Vagina (tissue), 2 donors: ENCODE data around the gene ZNF439. TPM values are rescaled to one million over a fixed set of nuclear protein-coding genes. Genes with fewer than 3 reads are reported as not detected.
"Not testable (repeated sequence)": the region's sequence is repeated elsewhere in the genome, so short reads cannot be mapped to it uniquely, and the experiment has no call there.

ENCODE experiments used
- DNase-seq, 2 donors: peaks; one replicate each; pipeline ENCODE4 v3.0.0-alpha.2; 2017; ENCODE audit errors: extremely low spot score in 2 of 2
- H3K27ac ChIP-seq: fragments of 200-600 bp; sonication (generic); one replicate; pipeline ENCODE4 v1.5.1; 2019
- H3K27me3 ChIP-seq: fragments of 200-600 bp; sonication (generic); one replicate; pipeline ENCODE4 v1.5.1; 2019
- H3K36me3 ChIP-seq, 2 donors: fragments of 200-600 bp; sonication (generic); one replicate each; pipeline ENCODE4 v1.5.1; 2017 to 2019
- H3K4me1 ChIP-seq: fragments of 200-600 bp; sonication (generic); one replicate; pipeline ENCODE4 v1.5.1; 2019
- H3K4me3 ChIP-seq, 2 donors: fragments of 200-600 bp; sonication (generic); 1 replicate in 1 of 2; 2 replicates in 1 of 2; pipeline ENCODE4 v1.5.1; 2016 to 2019
- H3K9me3 ChIP-seq: fragments of 200-600 bp; sonication (generic); one replicate; pipeline ENCODE4 v1.5.1; 2019
- POLR2A ChIP-seq, 2 donors: fragments of 450-650 bp; IDR thresholded peaks; one replicate each; pipeline ENCODE4 v1.6.1; 2017; ENCODE audit warnings: antibody characterized with exemption in 2 of 2, mild to moderate bottlenecking in 2 of 2, moderate library complexity in 2 of 2
- POLR2AphosphoS5 ChIP-seq, 2 donors: sonication (generic); formaldehyde crosslinking; IDR thresholded peaks; one replicate each; pipeline ENCODE4 v1.9.0; 2017; ENCODE audit warnings: antibody characterized with exemption in 2 of 2, mild to moderate bottlenecking in 2 of 2, low read depth in 1 of 2; ENCODE audit not compliant: insufficient read depth in 1 of 2
- intact Hi-C: fragments of 100-400 bp; cut with DNase I; formaldehyde crosslinking; loops from one replicate; pipeline ENCODE4 v1.15.1; 2023
- total RNA-seq: library from RNA; depleted of rRNA; stranded (reverse); fragments of >200 nt; gene quantifications from one replicate; pipeline ENCODE4 v1.2.3, GENCODE V29; 2016
- TF ChIP-seq, protein P1 (sequence below), 3 experiments: fragments of 450-650 bp in 2 of 3; fragments of 200-600 bp in 1 of 3; sonication (generic) in 1 of 3; IDR thresholded peaks; one replicate each; pipeline ENCODE4 v1.5.1; 2017 to 2019; ENCODE audit warnings: antibody characterized with exemption in 3 of 3, mild to moderate bottlenecking in 2 of 3, moderate library complexity in 2 of 3

ZNF439 gene
- total RNA-seq, 1 donor from 2014 or later = 5.9 TPM

DNA sequence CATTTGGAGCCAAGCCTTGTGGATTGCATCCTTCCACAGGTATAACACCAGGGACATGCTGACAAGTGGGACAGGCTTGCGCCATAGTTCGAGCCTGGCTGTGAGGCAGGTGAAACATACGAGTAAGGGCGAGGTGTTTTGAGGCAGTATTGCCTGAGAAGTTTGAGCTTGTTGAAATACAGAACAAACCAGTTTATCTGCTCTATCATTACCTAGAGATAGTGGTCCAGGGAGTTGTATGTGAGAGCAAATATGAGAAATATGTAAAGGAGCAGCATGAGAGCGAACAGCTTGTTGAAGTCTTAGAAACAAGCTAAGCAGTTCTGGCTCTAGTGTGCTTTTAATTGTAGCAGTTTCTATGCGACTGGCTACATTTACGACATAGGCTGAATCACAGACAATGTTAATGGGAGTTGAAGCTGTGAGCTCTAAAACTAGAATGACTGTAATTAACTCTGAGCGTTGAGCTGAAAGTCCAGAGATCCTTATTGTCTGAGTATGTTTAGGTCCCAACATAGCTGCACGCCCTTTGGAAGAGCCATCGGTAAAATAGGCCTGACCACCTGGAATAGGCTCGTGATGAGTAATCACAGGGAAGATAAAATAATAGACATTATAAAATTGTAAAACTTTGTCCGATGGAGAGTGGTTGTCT lies 8.2 kb downstream of the ZNF439 start:
- no peaks in the 10 kb centered on the region for H3K36me3 ChIP-seq
- TF ChIP-seq POLR2A (IDR thresholded peaks at IDR 0.05) (no peak), POLR2AphosphoS5 (IDR thresholded peaks at IDR 0.05; ENCODE audit: insufficient read depth in 1 of 2, low read depth in 1 of 2) (no peak)
- TF ChIP-seq, protein P1, sequence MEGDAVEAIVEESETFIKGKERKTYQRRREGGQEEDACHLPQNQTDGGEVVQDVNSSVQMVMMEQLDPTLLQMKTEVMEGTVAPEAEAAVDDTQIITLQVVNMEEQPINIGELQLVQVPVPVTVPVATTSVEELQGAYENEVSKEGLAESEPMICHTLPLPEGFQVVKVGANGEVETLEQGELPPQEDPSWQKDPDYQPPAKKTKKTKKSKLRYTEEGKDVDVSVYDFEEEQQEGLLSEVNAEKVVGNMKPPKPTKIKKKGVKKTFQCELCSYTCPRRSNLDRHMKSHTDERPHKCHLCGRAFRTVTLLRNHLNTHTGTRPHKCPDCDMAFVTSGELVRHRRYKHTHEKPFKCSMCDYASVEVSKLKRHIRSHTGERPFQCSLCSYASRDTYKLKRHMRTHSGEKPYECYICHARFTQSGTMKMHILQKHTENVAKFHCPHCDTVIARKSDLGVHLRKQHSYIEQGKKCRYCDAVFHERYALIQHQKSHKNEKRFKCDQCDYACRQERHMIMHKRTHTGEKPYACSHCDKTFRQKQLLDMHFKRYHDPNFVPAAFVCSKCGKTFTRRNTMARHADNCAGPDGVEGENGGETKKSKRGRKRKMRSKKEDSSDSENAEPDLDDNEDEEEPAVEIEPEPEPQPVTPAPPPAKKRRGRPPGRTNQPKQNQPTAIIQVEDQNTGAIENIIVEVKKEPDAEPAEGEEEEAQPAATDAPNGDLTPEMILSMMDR (IDR thresholded peaks at IDR 0.05) = no peak
- intact Hi-C loops = no loop called here
- DNase-seq = no peak
- peaks cover 8% of the 10 kb centered on the region for H3K9me3 ChIP-seq
- H3K4me1 ChIP-seq = no peaks in the 10 kb centered on the region
- no peaks in the 10 kb centered on the region for H3K27me3 ChIP-seq
- no peak overlapping the region for H3K27ac ChIP-seq
- H3K4me3 ChIP-seq = no peak overlapping the region

- TF ChIP-seq POLR2A (IDR thresholded peaks at IDR 0.05) (no peak), POLR2AphosphoS5 (IDR thresholded peaks at IDR 0.05; ENCODE audit: insufficient read depth in 1 of 2, low read depth in 1 of 2) (no peak)
- TF ChIP-seq, protein P1 (IDR thresholded peaks at IDR 0.05) = no peak
- no peak overlapping the region for H3K27ac ChIP-seq
- no peaks in the 10 kb centered on the region for H3K27me3 ChIP-seq
- H3K36me3 ChIP-seq = peaks cover 0 to 1% of the 10 kb centered on the region in 2 donors
- H3K4me1 ChIP-seq = no peaks in the 10 kb centered on the region
- intact Hi-C loops = no loop called here
- H3K9me3 ChIP-seq = peaks cover 14% of the 10 kb centered on the region
- no peak overlapping the region for H3K4me3 ChIP-seq
- DNase-seq = no peak
Observed at GRCh38 chr19:11860721-11861120, 12.2 kb downstream of the ZNF439 start.

GRCh38 chr19:11861301-11861700 lies 12.8 kb downstream of the ZNF439 start:
- Histone ChIP-seq H3K36me3 (peaks cover under 1 to 7% of the 10 kb centered on the region in 2 donors), H3K27ac (no peak overlapping the region), H3K27me3 (no peaks in the 10 kb centered on the region), H3K4me1 (no peaks in the 10 kb centered on the region), H3K4me3 (no peak overlapping the region), H3K9me3 (peaks cover 20% of the 10 kb centered on the region)
- intact Hi-C loops = no loop called here
- TF ChIP-seq POLR2AphosphoS5 (IDR thresholded peaks at IDR 0.05; ENCODE audit: insufficient read depth in 1 of 2, low read depth in 1 of 2) (no peak), POLR2A (IDR thresholded peaks at IDR 0.05) (no peak)
- TF ChIP-seq, protein P1 (IDR thresholded peaks at IDR 0.05) = no peak
- DNase-seq = no peak

DNA sequence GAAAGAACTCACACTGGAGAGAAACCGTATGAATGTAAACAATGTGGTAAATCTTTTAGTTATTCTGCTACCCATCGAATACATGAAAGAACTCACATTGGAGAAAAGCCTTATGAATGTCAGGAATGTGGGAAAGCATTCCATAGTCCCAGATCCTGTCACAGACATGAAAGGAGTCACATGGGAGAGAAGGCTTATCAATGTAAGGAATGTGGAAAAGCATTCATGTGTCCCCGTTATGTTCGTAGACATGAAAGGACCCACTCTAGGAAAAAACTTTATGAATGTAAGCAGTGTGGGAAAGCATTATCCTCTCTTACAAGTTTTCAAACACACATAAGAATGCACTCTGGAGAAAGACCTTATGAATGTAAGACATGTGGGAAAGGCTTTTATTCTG lies 19.2 kb downstream of the ZNF439 start:
- H3K4me3 ChIP-seq, H3K27ac ChIP-seq, H3K4me1 ChIP-seq, DNase-seq, intact Hi-C loops, H3K27me3 ChIP-seq: not testable (repeated sequence)
- peaks cover 50% of the 10 kb centered on the region for H3K9me3 ChIP-seq
- H3K36me3 ChIP-seq = peaks cover 14 to 37% of the 10 kb centered on the region in 2 donors

- Histone ChIP-seq H3K27ac (no peak overlapping the region), H3K27me3 (no peaks in the 10 kb centered on the region), H3K9me3 (peaks cover 50% of the 10 kb centered on the region), H3K36me3 (peaks cover 14 to 37% of the 10 kb centered on the region in 2 donors), H3K4me3 (no peak overlapping the region), H3K4me1 (no peaks in the 10 kb centered on the region)
- TF ChIP-seq POLR2A (IDR thresholded peaks at IDR 0.05) (no peak), POLR2AphosphoS5 (IDR thresholded peaks at IDR 0.05; ENCODE audit: insufficient read depth in 1 of 2, low read depth in 1 of 2) (no peak)
- TF ChIP-seq, protein P1 (IDR thresholded peaks at IDR 0.05) = no peak
- intact Hi-C loops = no loop called here
- no peak for DNase-seq
Observed at GRCh38 chr19:11868188-11868587, 19.7 kb downstream of the ZNF439 start.
